Left cardiac atrium (tissue), 4 donors: ENCODE results near the gene ALDH9A1. TPM values are rescaled to one million over a fixed set of nuclear protein-coding genes. Genes with fewer than 3 reads are reported as not detected.
"Not testable (repeated sequence)": the region's sequence is repeated elsewhere in the genome, so short reads cannot be mapped to it uniquely, and the experiment has no call there.

Experiments
- ATAC-seq, 2 donors: fragments of 200-7000 bp; cut with Tn5 transposase; one replicate each; pipeline ENCODE4 v1.9.1; 2020; ENCODE audit warnings: mild to moderate bottlenecking in 2 of 2, moderate library complexity in 2 of 2
- DNase-seq: peaks from one replicate; pipeline ENCODE4 v3.0.0-alpha.2; 2020
- intact Hi-C, 2 donors: fragments of 100-400 bp; cut with DNase I; formaldehyde crosslinking; loops; one replicate each; pipeline versions ENCODE4 v1.14.1 to v1.15.1; 2022 to 2023
- long read RNA-seq: library from polyadenylated mRNA; unstranded; transcript quantifications from one replicate; pipeline ENCODE4 v2.0.0, GENCODE V29; 2021
- total RNA-seq, 2 donors: library from RNA; stranded (reverse); fragmentation: NEBNext Ultra II Directional; extraction: Animal tissue kit (Norgen Biotek cat#: 25700); gene quantifications; one replicate each; pipeline ENCODE4 v1.2.1, GENCODE V29; 2021
- donor health status: DM: no; HTN: yes; CAD: no.
- donor health status: DM: no; HTN: yes; CAD: no; lungs with severe emphysema.
- donor health status: DM: yes; HTN: yes; CAD: no.
- donor health status: Dilated cardiomyopathy.

Gene ALDH9A1
- total RNA-seq: 10 to 100 TPM; 63.2 to 71.7 TPM
- long read RNA-seq, transcript ALDH9A1-201 (11 exons, 2,696 nt): major isoform, 178 of 181 reads
- long read RNA-seq, partial matches to known transcripts: 1 of 181 reads
- long read RNA-seq, other reads (novel, unspliced or antisense): 2 of 181 reads

GRCh38 chr1:165697881-165698760 lies at the start of gene ALDH9A1:
TSS of gene ALDH9A1 (minus strand) at chr1:165698562. CDS start at chr1:165698558, 4 bp downstream.
- DNase-seq: peak; percentile 91
- peak; percentile 97 for ATAC-seq
- intact Hi-C loops: loop anchor here in 1 of 2 donors (5.0 kb wide), 1 partner anchor 66 kb away; the partner anchor contains the start of gene MGST3

- no peak for DNase-seq
- intact Hi-C loops: no loop called here
- ATAC-seq: no peak
Measured at GRCh38 chr1:165747632-165748447, 49.5 kb upstream of the ALDH9A1 start.

DNA sequence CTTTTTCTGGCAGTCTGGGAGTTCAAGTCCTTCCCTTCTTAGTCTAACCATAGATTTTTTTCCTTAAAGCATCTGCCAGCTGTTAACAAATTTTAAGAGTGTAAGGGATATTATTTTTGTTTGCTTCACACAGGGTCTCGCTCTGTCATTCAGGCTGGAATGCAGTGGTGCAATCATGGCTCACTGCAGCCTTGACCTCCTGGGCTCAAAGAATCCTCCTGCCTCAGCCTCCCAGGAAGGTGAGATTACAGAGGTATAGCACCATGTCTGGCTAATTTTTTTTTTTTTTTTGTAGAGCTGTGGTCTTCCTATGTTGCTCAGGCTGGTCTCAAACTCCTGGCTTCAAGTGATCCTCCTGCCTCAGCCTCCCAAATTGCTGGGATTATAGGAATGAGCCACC lies 46.6 kb upstream of the ALDH9A1 start:
- ATAC-seq, DNase-seq, intact Hi-C loops: not testable (repeated sequence)

- ATAC-seq: no peak
- intact Hi-C loops: no loop called here
Measured at GRCh38 chr1:165742194-165742593, 43.8 kb upstream of the ALDH9A1 start.

GRCh38 chr1:165738794-165739193 lies 40.4 kb upstream of the ALDH9A1 start:
- intact Hi-C loops: no loop called here
- DNase-seq (no peak), ATAC-seq (no peak)

More at GRCh38 chr1:165742194-165742593, 43.8 kb upstream of the ALDH9A1 start:
- DNase-seq: no peak

GRCh38 chr1:165737196-165737595 lies 38.8 kb upstream of the ALDH9A1 start:
- ATAC-seq (no peak), DNase-seq (no peak)
- intact Hi-C loops: no loop called here

GRCh38 chr1:165734906-165735305 lies 36.5 kb upstream of the ALDH9A1 start:
- DNase-seq (no peak), ATAC-seq (no peak)
- intact Hi-C loops: no loop called here

DNA sequence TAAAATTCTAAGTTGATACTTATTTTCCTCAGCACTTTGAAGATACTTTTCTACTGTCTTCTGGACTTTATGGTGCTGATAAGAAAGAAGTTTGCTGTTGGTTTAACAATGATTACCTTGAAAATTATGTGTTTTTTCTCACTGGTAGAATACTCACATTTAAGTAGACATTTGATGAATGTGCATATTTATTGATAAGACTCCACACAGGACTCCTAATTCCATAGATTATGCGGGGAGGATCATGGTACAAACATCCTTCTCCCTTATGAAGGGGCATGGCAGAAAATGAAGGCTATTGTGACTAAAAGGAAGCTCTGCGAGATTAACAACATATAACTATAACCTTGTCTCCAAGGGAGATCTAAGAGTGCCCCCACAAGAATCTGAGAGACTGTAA lies 28.5 kb upstream of the ALDH9A1 start:
- DNase-seq (no peak), ATAC-seq (no peak)
- intact Hi-C loops: no loop called here

DNA sequence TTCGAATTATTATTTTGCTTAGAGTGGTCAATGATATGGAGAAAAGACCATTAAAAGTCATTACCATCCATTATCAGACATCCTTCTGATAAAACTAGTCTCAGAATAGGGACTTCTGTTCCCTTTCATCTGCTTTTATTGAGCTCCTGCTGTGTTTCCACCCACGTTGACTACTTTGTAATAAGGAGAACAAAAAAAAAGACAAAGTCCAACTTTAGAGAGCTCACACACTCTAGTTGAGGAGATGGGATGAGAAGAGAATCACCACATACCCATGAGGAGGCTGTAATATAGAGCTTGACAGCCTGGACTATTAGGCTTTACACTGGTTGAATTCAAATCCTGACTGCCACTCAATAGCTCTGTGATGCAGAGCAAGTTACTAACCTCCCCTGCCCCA lies 27.8 kb upstream of the ALDH9A1 start:
- intact Hi-C loops: no loop called here
- DNase-seq (no peak), ATAC-seq (no peak)

GRCh38 chr1:165717918-165718515 lies 19.7 kb upstream of the ALDH9A1 start:
- ATAC-seq: peak; percentile 38 to 52
- DNase-seq: no peak
- intact Hi-C loops: loop anchor here (2.0 to 5.0 kb wide), 2 partner anchors 197 to 199 kb away; no protein-coding TSS in a partner anchor

GRCh38 chr1:165716265-165717051 lies 18.1 kb upstream of the ALDH9A1 start:
- DNase-seq, ATAC-seq: not testable (repeated sequence)
- intact Hi-C loops: loop anchor here in 1 of 2 donors (5.0 kb wide), 1 partner anchor 201 kb away; no protein-coding TSS in a partner anchor

DNA sequence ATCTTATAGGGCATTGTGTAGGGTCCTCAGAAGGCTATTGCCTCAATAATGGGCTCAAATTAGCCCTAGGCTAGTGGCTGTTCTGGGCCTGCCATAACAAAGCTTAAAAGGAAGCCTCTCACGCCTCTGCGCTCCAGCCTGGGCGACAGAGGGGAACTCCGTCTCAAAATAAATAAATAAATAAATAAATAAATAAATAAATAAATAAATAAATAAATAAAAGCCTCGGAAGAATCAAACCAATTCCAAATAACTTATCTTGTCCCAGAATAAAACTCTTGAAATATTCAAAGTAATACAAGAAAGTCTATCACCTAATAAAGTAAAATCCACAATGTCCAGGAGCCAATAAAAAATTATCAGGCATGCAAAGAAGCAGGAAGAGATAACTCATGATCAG lies 14.4 kb upstream of the ALDH9A1 start:
- DNase-seq (no peak), ATAC-seq (no peak)
- intact Hi-C loops: no loop called here

- ATAC-seq (no peak), DNase-seq (no peak)
- intact Hi-C loops: no loop called here
Measured at GRCh38 chr1:165707984-165708706, 9.8 kb upstream of the ALDH9A1 start.

- intact Hi-C loops: no loop called here
- ATAC-seq: no peak
Measured at GRCh38 chr1:165703648-165704047, 5.3 kb upstream of the ALDH9A1 start.

DNA sequence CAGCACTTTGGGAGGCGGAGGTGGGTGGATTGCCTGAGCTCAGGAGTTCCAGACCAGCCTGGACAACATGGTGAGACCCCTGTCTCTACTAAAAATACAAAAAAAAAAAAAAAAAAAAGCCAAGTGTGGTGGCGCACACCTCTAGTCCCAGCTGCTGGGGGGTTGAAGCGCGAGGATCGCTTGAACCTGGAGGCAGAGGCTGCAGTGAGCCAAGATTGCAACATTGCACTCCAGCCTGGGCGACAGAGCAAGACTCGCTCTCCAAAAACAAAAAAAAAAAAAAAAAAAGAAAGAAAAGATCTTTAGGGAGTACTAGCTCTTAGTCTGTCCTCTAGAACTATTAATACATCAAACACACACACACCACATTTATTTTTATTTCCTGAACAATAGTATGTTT lies 3.6 kb upstream of the ALDH9A1 start:
- DNase-seq, ATAC-seq, intact Hi-C loops: not testable (repeated sequence)

More at GRCh38 chr1:165703648-165704047, 5.3 kb upstream of the ALDH9A1 start:
- no peak for DNase-seq

GRCh38 chr1:165699577-165699976 lies 1.2 kb upstream of the ALDH9A1 start:
- intact Hi-C loops: loop anchor here in 1 of 2 donors (5.0 kb wide), 1 partner anchor 67 kb away; the partner anchor contains the start of gene MGST3
- DNase-seq (no peak), ATAC-seq (no peak)

DNA sequence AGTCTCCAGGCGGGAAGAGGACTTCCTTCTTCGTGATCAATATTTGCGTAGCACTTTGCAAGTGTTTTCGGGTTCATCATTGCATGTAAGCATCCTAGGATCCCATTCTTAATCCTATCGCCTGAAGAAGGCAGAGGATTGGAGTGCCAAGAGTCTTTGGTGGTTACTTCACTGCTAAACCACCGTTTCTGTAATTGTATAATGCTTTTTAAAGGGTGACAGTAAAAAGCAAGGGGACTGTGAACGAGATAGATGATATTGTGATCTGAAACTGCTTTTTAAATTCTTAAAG lies 345 bp upstream of the ALDH9A1 start:
- no peak for ATAC-seq
- DNase-seq: no peak
- intact Hi-C loops: loop anchor here in 1 of 2 donors (5.0 kb wide), 1 partner anchor 66 kb away; the partner anchor contains the start of gene MGST3

- DNase-seq: no peak
- no peak for ATAC-seq
- intact Hi-C loops: loop anchor here in 1 of 2 donors (5.0 kb wide), 1 partner anchor 65 kb away; the partner anchor contains the start of gene MGST3
Measured at GRCh38 chr1:165697491-165697880, 876 bp downstream of the ALDH9A1 start.
